Endodermal cell (in vitro differentiated cells): ENCODE data around the gene EXOSC10. TPM values are rescaled to one million over a fixed set of nuclear protein-coding genes. Genes with fewer than 3 reads are reported as not detected.
A peak's percentile ranks its signal among the peaks of the same experiment; 100 is the strongest.
"Not testable (repeated sequence)": the region's sequence is repeated elsewhere in the genome, so short reads cannot be mapped to it uniquely, and the experiment has no call there.

Source experiments
- DNase-seq: peaks from one replicate; pipeline ENCODE4 v3.0.0-alpha.2; 2017
- H3K27ac ChIP-seq: 2 replicates; pipeline ENCODE4 v1.5.1; 2013; ENCODE audit warnings: mild to moderate bottlenecking, low read depth, low read length, moderate library complexity
- H3K27me3 ChIP-seq: 2 replicates; pipeline ENCODE4 v1.6.1; 2013; ENCODE audit warnings: mild to moderate bottlenecking, low read length, moderate library complexity; ENCODE audit not compliant: insufficient read depth, control insufficient read depth, poor library complexity, severe bottlenecking
- H3K36me3 ChIP-seq: 2 replicates; pipeline ENCODE4 v1.7.0; 2013; ENCODE audit warnings: mild to moderate bottlenecking, low read length, moderate library complexity; ENCODE audit not compliant: control insufficient read depth, insufficient read depth
- H3K4me1 ChIP-seq: one replicate; pipeline ENCODE4 v1.7.0; 2013; ENCODE audit warnings: low read length; ENCODE audit not compliant: control insufficient read depth, insufficient read depth
- H3K4me3 ChIP-seq: 2 replicates; pipeline ENCODE4 v1.5.1; 2013; ENCODE audit warnings: mild to moderate bottlenecking, low read length, moderate library complexity
- H3K9ac ChIP-seq: 2 replicates; pipeline ENCODE4 v1.6.1; 2013; ENCODE audit warnings: mild to moderate bottlenecking, low read length, moderate library complexity; ENCODE audit not compliant: poor library complexity, severe bottlenecking; ENCODE audit errors: extremely low read depth
- H3K9me3 ChIP-seq: 2 replicates; pipeline ENCODE4 v1.6.1; 2013; ENCODE audit warnings: mild to moderate bottlenecking, low read length, moderate library complexity; ENCODE audit not compliant: control insufficient read depth
- H3K27ac Mint-ChIP-seq: 2 replicates; pipeline ENCODE4 v1.8.0; 2020; ENCODE audit warnings: mixed read lengths
- H3K27me3 Mint-ChIP-seq: 2 replicates; pipeline ENCODE4 v1.8.0; 2021; ENCODE audit warnings: mild to moderate bottlenecking, mixed read lengths; ENCODE audit not compliant: insufficient read depth
- H3K36me3 Mint-ChIP-seq: 2 replicates; pipeline ENCODE4 v1.8.0; 2020; ENCODE audit warnings: low read depth, mixed read lengths
- H3K4me1 Mint-ChIP-seq: 2 replicates; pipeline ENCODE4 v1.8.0; 2020; ENCODE audit warnings: mixed read lengths
- H3K4me3 Mint-ChIP-seq: 2 replicates; pipeline ENCODE4 v1.8.0; 2020; ENCODE audit warnings: mild to moderate bottlenecking, moderate library complexity, mixed read lengths
- H3K9me3 Mint-ChIP-seq: 2 replicates; pipeline ENCODE4 v1.8.0; 2020; ENCODE audit warnings: mild to moderate bottlenecking, mixed read lengths
- WGBS, 2 experiments: methylation state at CpG; one replicate each; pipeline versions ENCODE4 v1.1.5 to v1.1.7; 2013; ENCODE audit warnings: missing lambda C conversion rate in 2 of 2, mixed read lengths in 1 of 2; ENCODE audit not compliant: insufficient coverage in 1 of 2, insufficient read length in 1 of 2; 5-methylcytosine and 5-hydroxymethylcytosine counted together
- total RNA-seq, 2 donors: library from RNA; stranded (reverse); fragmentation: NEBNext Ultra II Directional in 1 of 2; extraction: Animal tissue kit (Norgen Biotek cat#: 25700) in 1 of 2; gene quantifications; 2 replicates in 1 of 2; 3 replicates in 1 of 2; pipeline ENCODE4 v1.2.1, GENCODE V29; 2021
- TF ChIP-seq, protein P1 (sequence below): fragments of 200-600 bp; sonication (generic); conservative IDR thresholded peaks from 2 replicates; pipeline ENCODE4 v1.5.0; 2021; ENCODE audit warnings: antibody characterized with exemption, mild to moderate bottlenecking

EXOSC10 gene
- total RNA-seq, 2 donors from 2014 or later, result 81.4 to 89.7 TPM

DNA sequence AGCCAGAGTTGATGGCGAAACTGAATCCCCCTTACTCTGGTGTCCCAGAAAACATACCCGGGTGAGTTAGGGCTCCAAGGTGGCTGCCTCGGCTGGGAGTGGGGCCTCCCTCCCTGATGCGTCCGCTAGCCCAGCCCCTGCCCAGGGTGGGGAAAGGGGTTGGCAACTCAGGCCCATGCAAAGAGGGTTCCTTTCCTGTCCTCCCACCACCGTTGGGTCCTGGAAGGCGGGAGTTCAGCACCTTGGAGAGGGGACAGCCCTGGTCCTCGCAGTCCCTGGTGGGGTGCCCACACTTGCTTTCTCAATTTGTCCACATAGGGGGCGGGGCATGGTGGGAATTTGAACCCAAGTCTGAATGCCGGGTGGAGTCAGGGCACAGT is 45.9 kb downstream of the EXOSC10 start:
- H3K4me3 ChIP-seq, result no peak overlapping the region
- TF ChIP-seq, protein P1, sequence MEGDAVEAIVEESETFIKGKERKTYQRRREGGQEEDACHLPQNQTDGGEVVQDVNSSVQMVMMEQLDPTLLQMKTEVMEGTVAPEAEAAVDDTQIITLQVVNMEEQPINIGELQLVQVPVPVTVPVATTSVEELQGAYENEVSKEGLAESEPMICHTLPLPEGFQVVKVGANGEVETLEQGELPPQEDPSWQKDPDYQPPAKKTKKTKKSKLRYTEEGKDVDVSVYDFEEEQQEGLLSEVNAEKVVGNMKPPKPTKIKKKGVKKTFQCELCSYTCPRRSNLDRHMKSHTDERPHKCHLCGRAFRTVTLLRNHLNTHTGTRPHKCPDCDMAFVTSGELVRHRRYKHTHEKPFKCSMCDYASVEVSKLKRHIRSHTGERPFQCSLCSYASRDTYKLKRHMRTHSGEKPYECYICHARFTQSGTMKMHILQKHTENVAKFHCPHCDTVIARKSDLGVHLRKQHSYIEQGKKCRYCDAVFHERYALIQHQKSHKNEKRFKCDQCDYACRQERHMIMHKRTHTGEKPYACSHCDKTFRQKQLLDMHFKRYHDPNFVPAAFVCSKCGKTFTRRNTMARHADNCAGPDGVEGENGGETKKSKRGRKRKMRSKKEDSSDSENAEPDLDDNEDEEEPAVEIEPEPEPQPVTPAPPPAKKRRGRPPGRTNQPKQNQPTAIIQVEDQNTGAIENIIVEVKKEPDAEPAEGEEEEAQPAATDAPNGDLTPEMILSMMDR, result no peak
- Mint-ChIP-seq H3K27me3 (no peaks in the 10 kb centered on the region), H3K4me1 (peaks cover 6% of the 10 kb centered on the region), H3K4me3 (no peak overlapping the region), H3K36me3 (peaks cover 24% of the 10 kb centered on the region), H3K9me3 (no peaks in the 10 kb centered on the region), H3K27ac (no peak overlapping the region)
- no peaks in the 10 kb centered on the region for H3K27me3 ChIP-seq
- DNase-seq, result peak; percentile 90
- no peak overlapping the region for H3K27ac ChIP-seq
- H3K4me1 ChIP-seq, result peaks cover 1% of the 10 kb centered on the region
- WGBS, 2 experiments, result 78 to 84% methylated on average over 6 to 10 of the region's 10 CpGs
- H3K9me3 ChIP-seq, result no peaks in the 10 kb centered on the region
- H3K9ac ChIP-seq, result no peak overlapping the region
- H3K36me3 ChIP-seq, result peaks cover 16% of the 10 kb centered on the region

DNA sequence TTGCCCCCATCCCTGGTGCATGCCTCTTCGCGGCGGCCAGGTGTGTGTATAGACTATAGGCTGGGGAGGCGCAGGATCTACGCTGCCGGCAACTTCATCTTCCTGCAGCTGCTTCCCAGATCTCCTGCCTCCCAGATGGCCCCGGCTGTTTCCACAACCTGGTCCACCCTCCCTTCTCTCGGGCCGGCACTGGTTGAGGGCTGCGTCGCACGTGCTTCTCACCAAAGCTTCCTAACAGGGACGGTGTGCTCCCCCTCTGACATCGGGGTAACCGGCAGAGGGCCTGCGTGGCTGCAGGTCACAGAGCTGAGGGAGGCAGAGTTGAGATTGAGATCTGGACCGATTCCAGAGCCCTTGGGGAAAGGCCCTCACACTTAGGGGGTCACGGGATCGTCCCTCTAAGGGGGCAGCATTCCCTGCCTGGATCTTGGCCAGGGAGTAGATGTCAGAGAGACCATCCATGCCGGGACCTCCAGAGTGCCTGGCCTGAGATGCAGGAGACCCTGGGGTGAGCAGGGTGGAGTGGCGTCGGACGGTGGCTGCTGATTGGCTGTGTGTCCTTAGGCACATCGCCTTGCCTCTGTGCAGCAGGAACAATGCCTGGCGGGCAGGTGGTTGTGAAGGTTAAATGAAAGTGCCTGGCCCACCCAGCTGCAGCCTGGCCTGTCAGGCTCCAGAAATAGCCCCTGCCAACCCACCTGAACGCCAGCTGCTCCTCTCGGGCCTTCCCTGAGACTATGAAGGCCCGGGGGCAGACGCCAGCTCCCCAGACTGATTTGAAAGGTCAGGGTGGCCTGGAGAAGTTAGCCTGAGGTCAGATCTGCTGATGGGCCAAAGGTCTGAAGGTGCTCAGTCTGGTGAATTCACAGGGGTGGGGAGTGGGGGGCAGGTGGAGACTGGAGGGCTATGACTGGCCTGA is 46.6 kb downstream of the EXOSC10 start:
- Mint-ChIP-seq H3K36me3 (peaks cover 20% of the 10 kb centered on the region), H3K4me3 (no peak overlapping the region)
- TF ChIP-seq, protein P1, result no peak

DNA sequence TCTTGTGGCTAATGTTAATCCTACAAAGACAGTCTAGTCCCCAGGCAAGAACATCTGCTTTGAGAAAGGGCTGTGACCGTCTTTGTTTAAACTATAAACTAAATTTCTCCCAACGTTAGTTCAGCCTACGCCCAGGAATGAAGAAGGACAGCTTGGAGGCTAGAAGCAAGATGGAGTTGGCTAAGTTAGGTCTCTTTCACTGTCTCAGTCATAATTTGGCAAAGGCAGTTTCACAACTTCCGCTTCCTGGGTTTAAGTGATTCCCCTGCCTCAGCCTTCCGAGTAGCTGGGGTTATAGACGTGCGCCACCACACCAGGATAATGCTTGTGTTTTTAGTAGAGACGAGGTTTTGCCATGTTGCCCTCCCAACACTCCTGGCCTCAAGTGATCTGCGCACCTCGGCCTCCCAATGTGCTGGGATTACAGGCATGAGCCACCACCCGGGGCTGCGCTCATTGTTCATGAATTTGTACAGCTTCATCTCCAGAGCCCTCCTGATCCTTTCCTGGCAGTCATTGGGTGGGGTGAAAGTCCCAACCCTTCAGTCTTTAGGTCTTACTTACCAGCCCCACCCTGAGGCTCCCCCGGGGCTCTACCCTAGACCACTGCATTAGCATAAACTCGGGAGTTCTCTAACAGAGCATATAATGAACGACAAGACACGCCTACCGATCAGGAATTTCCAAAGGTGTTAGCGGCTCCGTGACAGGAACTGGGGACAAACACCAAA is 47.7 kb downstream of the EXOSC10 start:
- H3K9me3 ChIP-seq, result no peaks in the 10 kb centered on the region
- Mint-ChIP-seq H3K27me3 (no peaks in the 10 kb centered on the region), H3K36me3 (peaks cover 13% of the 10 kb centered on the region), H3K4me1 (peaks cover 6% of the 10 kb centered on the region), H3K9me3 (no peaks in the 10 kb centered on the region), H3K4me3 (no peak overlapping the region), H3K27ac (no peak overlapping the region)
- H3K27ac ChIP-seq, result no peak overlapping the region
- no peak for DNase-seq
- H3K9ac ChIP-seq, result no peak overlapping the region
- no peaks in the 10 kb centered on the region for H3K4me1 ChIP-seq
- H3K4me3 ChIP-seq, result no peak overlapping the region
- peaks cover 9% of the 10 kb centered on the region for H3K36me3 ChIP-seq
- TF ChIP-seq, protein P1, result no peak
- no peaks in the 10 kb centered on the region for H3K27me3 ChIP-seq
- 85 to 87% methylated on average over 16 to 19 of the region's 19 CpGs for WGBS, 2 experiments

More for the DNA sequence above, 46.6 kb downstream of the EXOSC10 start:
- no peak for DNase-seq
- Histone ChIP-seq H3K27me3 (no peaks in the 10 kb centered on the region), H3K9me3 (no peaks in the 10 kb centered on the region), H3K36me3 (peaks cover 15% of the 10 kb centered on the region), H3K4me1 (no peaks in the 10 kb centered on the region), H3K4me3 (no peak overlapping the region), H3K27ac (peak overlapping the region; percentile 24), H3K9ac (no peak overlapping the region)
- no peaks in the 10 kb centered on the region for H3K27me3 Mint-ChIP-seq
- no peak overlapping the region for H3K27ac Mint-ChIP-seq
- WGBS, 2 experiments, result 83 to 89% methylated on average over 18 to 29 of the region's 29 CpGs
- H3K4me1 Mint-ChIP-seq, result peaks cover 6% of the 10 kb centered on the region
- H3K9me3 Mint-ChIP-seq, result no peaks in the 10 kb centered on the region

DNA sequence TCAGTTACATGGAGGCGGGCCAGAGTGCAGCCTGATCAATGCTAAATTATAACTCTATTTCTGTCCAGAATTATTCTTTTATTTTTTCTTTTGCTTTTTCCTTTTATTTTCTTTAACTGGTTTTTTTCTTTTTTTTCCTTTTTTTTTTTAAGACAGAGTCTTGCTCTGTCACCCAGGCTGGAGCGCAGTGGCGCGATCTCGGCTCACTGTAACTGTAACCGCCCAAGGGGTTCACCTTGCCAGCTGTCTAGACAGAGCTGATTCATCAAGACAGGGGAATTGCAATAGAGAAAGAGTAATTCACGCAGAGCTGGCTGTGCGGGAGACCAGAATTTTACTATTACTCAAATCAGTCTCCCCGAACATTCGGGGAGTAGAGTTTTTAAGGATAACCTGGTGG is 48.5 kb downstream of the EXOSC10 start:
- H3K9ac ChIP-seq, H3K27ac ChIP-seq, H3K27ac Mint-ChIP-seq, H3K4me1 Mint-ChIP-seq, H3K36me3 Mint-ChIP-seq, DNase-seq, H3K27me3 ChIP-seq, H3K9me3 ChIP-seq, H3K36me3 ChIP-seq, H3K4me1 ChIP-seq, H3K27me3 Mint-ChIP-seq, H3K9me3 Mint-ChIP-seq, H3K4me3 ChIP-seq, H3K4me3 Mint-ChIP-seq: not testable (repeated sequence)
- WGBS, 2 experiments, result 92 to 100% methylated on average over 5 to 10 of the region's 10 CpGs
